NCI-H2196 treated with DMSO at 0.1 percent for 48 hours (cell line): ENCODE data around the gene ALDH6A1.

ENCODE experiments used
- DNase-seq: peaks from one replicate; lab custom pipeline; 2025; ENCODE audit not compliant: unreplicated experiment; lab: John Stamatoyannopoulos, UW

The ALDH6A1 gene

DNA sequence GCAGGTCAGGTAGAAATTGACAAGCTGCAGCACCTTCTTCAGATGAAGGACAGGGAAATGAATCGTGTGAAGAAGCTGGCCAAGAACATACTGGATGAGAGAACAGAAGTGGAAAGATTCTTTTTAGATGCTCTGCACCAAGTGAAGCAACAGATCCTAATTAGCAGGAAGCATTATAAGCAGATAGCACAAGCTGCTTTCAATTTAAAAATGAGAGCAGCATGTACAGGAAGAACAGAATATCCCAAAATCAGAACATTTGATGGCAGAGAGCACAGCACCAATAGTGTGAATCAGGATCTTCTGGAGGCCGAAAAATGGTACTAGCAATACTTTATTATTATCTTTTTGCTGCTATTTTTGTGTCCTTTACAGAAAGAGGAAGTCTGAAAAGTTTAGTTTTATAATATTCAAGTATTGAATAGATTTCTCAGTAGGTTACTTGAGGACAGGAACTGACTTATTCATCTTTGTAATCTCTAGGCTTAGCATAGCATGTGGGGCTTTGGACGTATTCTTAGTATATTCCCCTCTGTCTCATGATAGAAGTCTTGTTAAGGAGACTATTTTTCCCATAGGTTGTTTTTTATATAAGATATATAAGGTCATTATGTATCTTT lies 34.3 kb downstream of the ALDH6A1 start:
- DNase-seq: no peak

DNA sequence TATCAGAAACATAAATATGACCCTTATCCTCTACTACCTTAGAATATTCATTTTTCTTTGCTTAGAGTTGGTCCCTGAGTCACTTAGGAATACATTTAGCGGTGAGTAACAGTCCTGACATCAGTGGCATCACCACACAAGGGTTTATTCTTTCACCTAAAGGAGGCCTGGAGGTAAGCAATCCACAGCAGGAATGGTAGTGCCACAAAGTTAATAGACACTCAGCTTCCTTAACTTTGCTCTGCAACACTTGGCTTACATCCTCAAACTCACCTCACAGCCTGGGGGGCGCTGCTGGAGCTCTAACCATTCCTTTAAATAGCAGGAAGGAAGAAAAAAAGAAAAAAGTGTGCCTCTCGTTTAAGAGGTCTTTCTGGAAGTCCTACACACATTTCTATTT lies 36.0 kb downstream of the ALDH6A1 start:
- no peak for DNase-seq

DNA sequence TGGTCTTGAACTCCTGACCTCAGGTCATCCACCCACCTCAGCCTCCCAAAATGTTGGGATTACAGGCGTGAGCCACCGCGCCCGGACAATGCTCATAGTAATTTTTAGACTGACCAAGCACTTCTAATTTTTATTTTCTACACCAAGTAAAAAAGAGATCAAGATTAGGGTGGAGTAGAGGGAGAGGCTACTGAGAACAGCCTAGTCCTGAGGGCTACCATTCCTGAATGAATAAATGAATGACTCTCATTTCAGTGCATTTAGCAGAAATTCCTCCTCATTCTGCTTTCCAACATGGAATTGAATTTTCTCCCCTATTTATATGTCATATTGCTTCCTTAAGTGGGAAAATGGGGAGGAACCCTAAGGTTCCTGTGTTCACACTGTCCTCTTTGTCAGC lies 38.7 kb downstream of the ALDH6A1 start:
- no peak for DNase-seq

DNA sequence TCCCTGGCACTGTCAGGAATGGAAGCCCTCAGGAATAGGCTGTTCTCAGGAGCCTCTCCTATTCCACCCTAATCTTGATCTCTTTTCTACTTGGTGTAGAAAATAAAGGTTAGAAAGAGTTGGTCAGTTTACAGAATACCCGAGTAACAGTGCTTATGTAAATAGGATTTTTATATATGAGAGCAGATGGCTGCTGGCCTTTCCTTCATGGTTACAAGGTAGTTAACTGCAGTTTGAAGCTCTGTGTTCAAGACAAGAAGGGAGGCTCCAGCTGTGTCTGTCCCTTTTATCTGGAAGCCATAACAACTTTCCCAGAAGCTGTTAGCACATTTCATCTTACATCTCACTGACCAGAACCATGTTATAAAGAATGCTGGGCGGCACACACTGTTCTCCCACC lies 42.0 kb downstream of the ALDH6A1 start:
- DNase-seq: no peak

DNA sequence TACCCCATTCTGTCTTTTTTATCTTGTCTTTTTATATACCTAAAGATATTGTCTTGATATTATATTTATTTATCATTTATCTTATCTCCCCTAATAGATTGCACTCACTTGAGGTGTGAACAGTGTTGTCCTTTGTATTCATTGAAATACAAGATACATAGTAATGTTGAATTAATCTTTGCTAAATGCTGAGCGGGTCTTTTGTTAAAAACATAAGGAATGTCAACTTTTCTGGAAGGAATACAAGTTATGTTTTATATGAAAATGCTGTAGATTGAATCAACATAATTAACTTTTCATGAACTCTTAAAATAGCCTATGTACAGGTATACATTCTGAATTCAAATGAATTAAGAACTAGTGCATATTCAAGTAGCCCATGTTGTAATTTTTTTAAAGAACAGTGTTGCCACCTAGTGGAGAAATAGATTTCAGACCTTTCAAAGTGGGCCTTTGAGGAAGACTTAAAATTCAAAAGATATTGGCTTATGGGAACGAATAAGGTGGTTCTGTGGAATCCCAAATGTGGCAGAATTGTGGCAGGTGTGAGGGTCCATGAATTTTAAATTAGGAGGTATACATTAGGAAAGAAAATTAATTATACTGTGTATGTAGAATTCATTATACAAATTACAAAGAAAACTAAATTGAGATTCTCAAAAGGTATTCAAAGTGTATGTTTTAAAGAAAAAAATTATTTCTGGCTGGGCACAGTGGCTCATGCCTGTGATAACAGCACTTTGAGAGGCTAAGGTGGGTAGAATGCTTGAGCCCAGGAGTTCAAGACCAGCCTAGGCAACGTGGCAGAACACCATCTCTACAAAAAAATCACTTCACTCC lies 46.0 kb downstream of the ALDH6A1 start:
- DNase-seq: no peak

DNA sequence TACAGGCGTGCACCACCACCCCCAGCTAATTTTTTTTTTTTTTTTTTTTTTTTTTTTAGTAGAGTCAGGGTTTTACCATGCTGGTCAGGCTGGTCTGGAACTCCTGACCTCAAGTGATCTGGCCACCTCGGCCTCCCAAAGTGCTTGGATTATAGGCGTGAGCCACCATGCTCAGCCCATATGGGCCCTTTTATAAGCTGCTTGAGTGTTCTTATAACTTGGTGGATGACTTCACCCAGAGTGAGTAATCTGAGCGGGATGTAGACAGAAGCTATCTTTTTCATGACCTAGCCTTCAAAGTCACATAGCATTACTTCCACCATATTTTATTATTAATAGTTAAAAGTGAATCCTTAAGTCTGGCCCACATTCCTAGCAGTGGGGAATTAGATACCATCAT lies 48.7 kb downstream of the ALDH6A1 start:
- DNase-seq: no peak

DNA sequence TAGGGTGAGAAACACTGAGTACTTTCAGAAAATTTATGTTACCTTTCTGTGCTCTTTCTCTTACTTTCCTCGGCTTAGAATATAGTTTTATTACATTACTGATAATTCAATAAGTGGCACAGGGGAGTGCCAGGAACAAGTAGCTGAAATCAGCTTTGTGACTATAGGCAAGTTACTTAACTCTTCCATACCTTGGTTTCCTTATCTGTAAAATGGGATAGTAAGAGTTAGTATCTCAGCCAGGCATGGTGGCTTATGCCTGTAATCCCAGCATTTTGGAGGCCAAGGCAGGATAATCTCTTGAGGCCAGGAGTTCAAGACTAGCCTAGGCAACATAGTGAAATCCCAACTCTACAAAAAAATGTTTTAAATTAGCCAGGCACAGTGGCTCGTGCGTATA lies 49.7 kb downstream of the ALDH6A1 start:
- DNase-seq: no peak

DNA sequence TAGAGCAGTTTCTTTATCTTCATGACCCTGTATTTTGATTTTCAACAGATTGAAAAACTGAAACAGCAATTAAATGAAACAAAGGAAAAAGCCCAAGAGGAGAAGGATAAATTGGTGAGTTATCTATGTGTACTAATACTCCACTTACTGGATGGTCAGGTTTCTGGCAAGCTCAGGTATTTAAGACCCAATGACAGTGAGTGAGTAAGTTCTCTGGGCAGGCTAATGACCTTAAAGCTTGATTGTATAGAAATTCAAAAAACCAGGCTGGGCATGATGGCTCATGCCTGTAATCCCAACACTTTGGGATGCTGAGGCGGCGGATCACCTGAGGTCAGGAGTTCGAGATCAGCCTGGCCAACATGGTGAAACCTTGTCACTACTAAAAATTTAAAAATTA lies 55.1 kb downstream of the ALDH6A1 start:
- DNase-seq: no peak

DNA sequence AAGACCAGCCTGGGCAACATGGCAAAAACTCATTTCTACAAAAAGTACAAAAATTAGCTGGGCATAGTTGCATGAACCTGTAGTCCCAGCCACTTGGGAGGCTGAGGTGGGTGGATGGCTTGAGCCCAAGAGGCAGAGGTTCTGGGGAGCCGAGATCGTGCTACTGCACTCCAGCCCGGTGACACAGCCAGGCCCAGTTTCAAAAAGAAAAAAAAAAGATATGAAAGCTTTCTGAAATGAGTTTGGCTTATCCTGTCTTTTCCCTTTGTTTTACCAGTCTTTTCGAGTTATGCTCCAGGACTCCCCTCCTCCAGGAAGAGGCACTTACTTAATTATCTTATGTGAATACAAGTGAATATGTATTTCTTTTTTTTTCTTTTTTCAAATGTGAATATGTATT lies 61.9 kb downstream of the ALDH6A1 start:
- DNase-seq: no peak

DNA sequence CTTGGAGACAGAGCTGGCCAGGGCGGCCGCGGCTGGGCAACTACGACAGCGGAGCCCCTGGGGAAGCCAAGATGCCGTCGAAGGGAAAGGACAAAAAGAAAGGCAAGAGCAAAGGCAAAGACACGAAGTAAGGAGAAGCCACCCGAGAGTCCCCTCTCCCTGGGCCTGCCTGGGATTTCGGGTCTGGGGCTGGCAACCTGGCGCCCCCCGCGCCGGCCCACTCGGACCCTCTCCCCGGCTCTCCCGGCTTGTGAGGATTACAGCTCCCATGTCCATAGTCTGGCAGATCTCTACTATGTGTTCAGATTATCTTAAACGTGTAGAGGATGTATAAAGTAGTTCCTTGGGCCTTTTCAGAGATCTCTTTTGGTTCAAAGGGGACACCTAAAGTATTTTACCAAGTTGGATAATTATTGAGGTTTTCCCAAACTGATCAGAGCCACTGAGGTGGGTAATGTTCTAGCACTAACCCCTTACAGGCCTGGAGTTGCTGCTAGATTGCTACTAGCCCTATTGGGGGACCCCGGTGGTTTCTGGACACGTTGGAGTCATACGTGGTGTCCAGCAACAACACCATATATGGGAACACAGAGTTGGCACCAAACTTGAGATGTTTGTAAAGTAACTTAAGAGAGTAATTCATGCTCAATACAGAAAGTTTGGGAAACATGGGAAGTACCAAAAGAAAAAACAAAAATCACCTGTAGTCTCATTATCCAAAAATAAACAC lies 64.7 kb downstream of the ALDH6A1 start:
- DNase-seq: no peak

DNA sequence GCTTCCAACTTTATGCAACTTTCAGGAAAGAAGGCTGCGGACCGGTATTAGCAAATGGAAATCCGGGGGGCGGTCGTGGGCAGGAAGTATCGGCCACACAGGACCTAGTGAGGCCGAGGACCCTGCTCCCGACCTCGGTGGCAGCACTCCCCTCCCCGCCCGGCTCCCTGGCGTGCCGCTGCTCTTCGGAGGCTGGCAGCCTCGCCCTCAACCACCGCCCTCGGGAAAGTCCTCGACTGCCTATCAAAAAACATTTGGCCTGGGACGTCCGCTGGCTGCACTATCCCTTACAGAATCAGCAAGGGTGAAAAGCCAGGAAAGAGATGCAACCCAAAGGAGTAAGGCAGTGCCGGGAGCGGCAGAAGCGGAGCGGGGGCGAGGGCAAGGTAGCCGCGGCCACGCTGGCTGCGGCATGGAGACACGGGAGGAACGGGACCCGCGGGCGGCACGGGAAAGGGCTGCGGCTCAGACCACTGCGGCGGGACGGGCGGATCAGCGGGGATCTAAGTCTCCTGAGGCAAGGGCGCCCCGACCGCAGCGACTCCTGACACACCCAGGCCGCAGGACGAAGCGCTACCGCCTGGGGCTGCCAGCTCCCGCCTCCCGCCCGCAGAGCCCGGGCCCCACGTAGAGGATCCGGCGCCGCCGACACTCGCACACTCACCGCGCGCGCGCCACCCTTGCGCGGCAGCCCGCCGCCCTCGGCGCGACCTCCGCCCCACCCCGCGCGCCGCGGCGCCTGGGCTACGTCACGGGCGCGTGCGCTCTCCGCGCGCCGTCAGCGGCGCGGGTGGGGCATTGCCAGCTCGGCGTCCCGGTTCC lies 65.5 kb downstream of the ALDH6A1 start, which contains the start of the genes BBOF1 and ENTPD5:
Gene BBOF1 (plus strand): TSS at position 764 of the 822 bp plus-strand sequence. CDS start 130 bp downstream, outside the sequence.
Gene ENTPD5 (minus strand): TSS at position 703 of the 822 bp plus-strand sequence. CDS start 31,186 bp downstream, outside the sequence.
- DNase-seq: peak; percentile 73

DNA sequence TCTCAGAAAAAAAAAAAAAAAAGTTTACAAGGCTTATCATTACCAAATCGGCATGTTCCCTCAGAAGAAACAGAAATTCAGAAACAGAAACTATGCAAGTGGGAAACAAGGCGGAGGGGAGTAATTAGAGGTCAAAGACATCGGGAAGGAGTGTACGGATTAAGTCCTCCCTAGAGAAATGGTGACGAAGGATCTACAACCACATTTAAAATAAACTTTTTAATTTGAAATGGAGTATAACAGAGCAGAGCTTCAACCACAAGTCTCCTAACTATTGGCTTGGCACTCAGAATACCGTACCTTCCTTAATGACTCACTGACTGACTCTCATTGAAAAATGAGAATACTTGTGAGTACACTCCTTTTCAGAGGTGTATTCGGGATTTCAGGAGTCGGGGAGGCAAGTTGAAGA lies 66.1 kb downstream of the ALDH6A1 start:
- DNase-seq: no peak

DNA sequence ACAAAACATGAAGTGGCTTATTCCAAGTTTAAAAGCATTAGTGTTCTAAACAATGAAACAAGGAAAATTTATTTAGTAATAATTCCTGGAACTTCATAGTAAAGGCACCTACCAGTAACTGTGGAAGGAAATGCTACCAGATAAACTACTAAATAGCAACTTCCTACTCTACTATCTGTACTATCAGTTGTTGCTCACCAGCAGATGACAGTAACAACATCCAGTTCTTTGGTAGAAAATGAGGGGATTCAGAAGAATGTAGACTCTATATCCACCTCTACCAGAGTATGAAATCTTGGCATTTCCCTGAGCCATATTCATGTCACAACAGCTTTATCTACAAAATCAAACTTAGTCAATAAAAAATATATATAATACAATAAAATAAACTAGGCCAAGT lies 68.3 kb downstream of the ALDH6A1 start:
- no peak for DNase-seq

DNA sequence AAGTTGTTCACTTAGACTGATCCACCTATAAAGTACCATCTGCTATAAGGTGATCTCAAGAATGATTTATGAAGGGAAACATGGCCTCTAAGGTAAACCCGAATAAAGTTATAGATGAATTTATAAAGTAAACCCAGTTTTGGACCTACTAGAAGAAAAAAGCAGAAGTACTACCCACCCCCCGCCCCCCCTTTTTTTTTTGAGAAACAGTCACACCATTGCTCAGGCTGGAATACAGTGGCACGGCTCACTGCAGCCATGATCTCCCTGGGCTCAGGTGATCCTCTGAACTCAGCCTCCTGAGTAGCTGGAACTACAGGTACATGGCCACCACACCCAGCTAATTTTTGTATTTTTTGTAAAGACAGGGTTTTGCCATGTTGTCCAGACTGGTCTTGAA lies 69.1 kb downstream of the ALDH6A1 start:
- no peak for DNase-seq

DNA sequence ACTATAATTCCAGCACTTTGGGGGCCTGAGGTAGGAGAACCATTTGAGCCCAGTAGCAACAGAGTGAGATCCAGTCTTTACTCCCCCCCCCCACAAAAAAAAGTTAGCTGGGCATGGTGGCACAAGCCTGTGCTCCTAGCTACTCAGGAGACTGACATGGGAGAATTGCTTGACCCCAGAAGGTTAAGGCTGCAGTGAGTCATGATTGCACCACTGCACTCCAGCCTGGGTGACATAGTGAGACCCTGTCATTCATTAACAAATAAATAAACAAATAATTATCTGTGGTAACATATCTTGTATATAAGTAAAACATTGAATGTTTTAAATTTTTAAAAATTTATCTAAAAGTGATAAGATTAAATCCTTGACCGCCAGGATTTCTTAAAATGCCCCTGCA lies 70.0 kb downstream of the ALDH6A1 start:
- DNase-seq: no peak

DNA sequence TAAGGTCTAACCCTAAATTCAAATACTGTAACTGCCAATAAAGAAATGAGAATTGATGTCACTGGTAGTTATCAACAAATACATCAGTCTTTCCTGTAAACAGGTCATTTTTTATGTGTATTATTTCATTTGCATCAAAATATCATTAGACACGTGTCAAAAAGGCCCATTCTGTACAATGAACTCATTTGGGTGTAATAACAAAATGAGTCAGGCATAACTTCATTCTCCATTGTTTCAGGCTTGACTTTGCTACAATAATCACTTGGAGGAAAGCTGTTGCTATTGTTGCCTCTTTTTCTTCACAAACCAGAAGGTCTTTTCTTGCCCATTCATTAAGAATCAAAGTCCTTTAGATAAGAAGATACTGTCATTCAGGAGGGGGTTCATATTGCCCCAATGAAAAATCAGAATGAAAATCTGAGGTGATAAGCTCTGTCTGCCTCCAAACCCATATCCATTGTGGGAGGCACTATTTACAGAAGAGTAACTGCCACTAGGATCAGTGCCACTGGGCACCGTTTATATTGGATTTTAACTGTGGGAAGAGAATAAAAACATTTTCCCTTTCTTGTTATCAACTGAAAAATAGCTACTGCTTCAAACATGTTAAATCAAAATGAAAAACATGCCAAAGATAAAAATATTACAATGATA lies 75.3 kb downstream of the ALDH6A1 start:
- DNase-seq: no peak
